Measurements from ENCODE around the gene DEGS1. TPM values are rescaled to one million over a fixed set of nuclear protein-coding genes. Genes with fewer than 3 reads are reported as not detected.

DEGS1 gene
- total RNA-seq, 1 experiment from 2014 or later, result 59.8 TPM

- Histone ChIP-seq H3K4ac (ENCODE audit: low read depth, low read length) (no peak overlapping the region), H3T11ph (ENCODE audit: low read length) (no peak overlapping the region), H3K4me1 (ENCODE audit: insufficient read depth, low read length) (peaks cover 3% of the 10 kb centered on the region; the same call in 1 of the 2 replicates), H3K79me1 (ENCODE audit: insufficient read depth, low read depth, low read length, poor library complexity, severe bottlenecking) (no peaks in the 10 kb centered on the region), H2AFZ (ENCODE audit: low read length) (no peak overlapping the region), H3K23me2 (ENCODE audit: insufficient read length, low read depth, low read length, poor library complexity, severe bottlenecking) (no peaks in the 10 kb centered on the region), H3K27me3 (ENCODE audit: insufficient read depth, low read length) (no peaks in the 10 kb centered on the region), H3K27ac (ENCODE audit: insufficient read length, low read depth, low read length) (no peak overlapping the region), H3K23ac (ENCODE audit: insufficient read length, low read depth, low read length) (no peak overlapping the region), H2BK12ac (ENCODE audit: insufficient read length, low read depth, low read length) (no peak overlapping the region), H3K14ac (ENCODE audit: insufficient read depth, low read length) (no peak overlapping the region), H2BK5ac (ENCODE audit: insufficient read length, low read length) (no peak overlapping the region), H3K9ac (ENCODE audit: extremely low read depth, insufficient read length, low read length) (no peak overlapping the region), H3K56ac (ENCODE audit: insufficient read length, low read depth, low read length) (no peak overlapping the region), H2BK120ac (ENCODE audit: low read depth, low read length, poor library complexity, severe bottlenecking) (no peak overlapping the region), H4K8ac (replicated peaks; ENCODE audit: insufficient read length, low read depth, low read length) (no peak overlapping the region), H4K5ac (ENCODE audit: insufficient read length, low read depth, low read length) (no peak overlapping the region), H2BK20ac (ENCODE audit: low read depth, low read length, poor library complexity, severe bottlenecking) (no peak overlapping the region), H3K18ac (ENCODE audit: insufficient read length, low read depth, low read length) (no peak overlapping the region), H2AK5ac (ENCODE audit: insufficient read length, low read length) (no peak overlapping the region), H4K20me1 (ENCODE audit: control insufficient read depth, insufficient read depth, insufficient read length) (no peaks in the 10 kb centered on the region), H3K79me2 (ENCODE audit: insufficient read depth, low read length) (no peaks in the 10 kb centered on the region), H2BK15ac (ENCODE audit: low read depth, low read length) (no peak overlapping the region), H3K4me2 (ENCODE audit: insufficient read depth, insufficient read length, low read length) (no peak overlapping the region), H4K91ac (ENCODE audit: insufficient read length, low read depth, low read length) (no peak overlapping the region), H3K9me3 (ENCODE audit: control insufficient read depth, low read depth, low read length) (no peaks in the 10 kb centered on the region)
- Mint-ChIP-seq H3K27ac (peak overlapping the region in 1 of 3 experiments; percentile 44; a peak in 1 of 7 replicates), H3K9me3 (no peaks in the 10 kb centered on the region), H3K27me3 (ENCODE audit: low read depth) (no peaks in the 10 kb centered on the region), H3K36me3 (ENCODE audit: insufficient read depth in 1 of 3, low read depth in 3 of 3) (peaks cover 0 to 3% (median 0%) of the 10 kb centered on the region in 3 experiments; a peak in 2 of 7 replicates), H3K4me3 (no peak overlapping the region; a peak in 1 of 5 replicates), H3K4me1 (peaks cover 17 to 33% of the 10 kb centered on the region in 2 experiments)
- TF ChIP-seq, protein P1, sequence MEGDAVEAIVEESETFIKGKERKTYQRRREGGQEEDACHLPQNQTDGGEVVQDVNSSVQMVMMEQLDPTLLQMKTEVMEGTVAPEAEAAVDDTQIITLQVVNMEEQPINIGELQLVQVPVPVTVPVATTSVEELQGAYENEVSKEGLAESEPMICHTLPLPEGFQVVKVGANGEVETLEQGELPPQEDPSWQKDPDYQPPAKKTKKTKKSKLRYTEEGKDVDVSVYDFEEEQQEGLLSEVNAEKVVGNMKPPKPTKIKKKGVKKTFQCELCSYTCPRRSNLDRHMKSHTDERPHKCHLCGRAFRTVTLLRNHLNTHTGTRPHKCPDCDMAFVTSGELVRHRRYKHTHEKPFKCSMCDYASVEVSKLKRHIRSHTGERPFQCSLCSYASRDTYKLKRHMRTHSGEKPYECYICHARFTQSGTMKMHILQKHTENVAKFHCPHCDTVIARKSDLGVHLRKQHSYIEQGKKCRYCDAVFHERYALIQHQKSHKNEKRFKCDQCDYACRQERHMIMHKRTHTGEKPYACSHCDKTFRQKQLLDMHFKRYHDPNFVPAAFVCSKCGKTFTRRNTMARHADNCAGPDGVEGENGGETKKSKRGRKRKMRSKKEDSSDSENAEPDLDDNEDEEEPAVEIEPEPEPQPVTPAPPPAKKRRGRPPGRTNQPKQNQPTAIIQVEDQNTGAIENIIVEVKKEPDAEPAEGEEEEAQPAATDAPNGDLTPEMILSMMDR (conservative IDR thresholded peaks at IDR 0.05), result no peak
- DNase-seq, result no peak
- no CpG with 5 or more reads among the region's 4 CpGs for WGBS (ENCODE audit: extremely low coverage, insufficient read length, low lambda C conversion rate)
Observed at GRCh38 chr1:224201853-224202252, 18.8 kb downstream of the DEGS1 start.
